Uterus (tissue), 2 donors: Measurements from ENCODE around the gene OR10V1.

Experiments
- CTCF ChIP-seq, 4 experiments: fragments of 200-600 bp in 2 of 4; fragments of 450-650 bp in 2 of 4; sonication (generic) in 2 of 4; IDR thresholded peaks; one replicate each; pipeline ENCODE4 v1.5.1; 2016 to 2019; ENCODE audit warnings: antibody characterized with exemption in 4 of 4, mild to moderate bottlenecking in 2 of 4, moderate library complexity in 1 of 4
- POLR2A ChIP-seq, 2 donors: fragments of 450-650 bp; IDR thresholded peaks; one replicate each; pipeline ENCODE4 v1.6.1; 2016; ENCODE audit warnings: antibody characterized with exemption in 2 of 2, mild to moderate bottlenecking in 1 of 2, moderate library complexity in 1 of 2

DNA sequence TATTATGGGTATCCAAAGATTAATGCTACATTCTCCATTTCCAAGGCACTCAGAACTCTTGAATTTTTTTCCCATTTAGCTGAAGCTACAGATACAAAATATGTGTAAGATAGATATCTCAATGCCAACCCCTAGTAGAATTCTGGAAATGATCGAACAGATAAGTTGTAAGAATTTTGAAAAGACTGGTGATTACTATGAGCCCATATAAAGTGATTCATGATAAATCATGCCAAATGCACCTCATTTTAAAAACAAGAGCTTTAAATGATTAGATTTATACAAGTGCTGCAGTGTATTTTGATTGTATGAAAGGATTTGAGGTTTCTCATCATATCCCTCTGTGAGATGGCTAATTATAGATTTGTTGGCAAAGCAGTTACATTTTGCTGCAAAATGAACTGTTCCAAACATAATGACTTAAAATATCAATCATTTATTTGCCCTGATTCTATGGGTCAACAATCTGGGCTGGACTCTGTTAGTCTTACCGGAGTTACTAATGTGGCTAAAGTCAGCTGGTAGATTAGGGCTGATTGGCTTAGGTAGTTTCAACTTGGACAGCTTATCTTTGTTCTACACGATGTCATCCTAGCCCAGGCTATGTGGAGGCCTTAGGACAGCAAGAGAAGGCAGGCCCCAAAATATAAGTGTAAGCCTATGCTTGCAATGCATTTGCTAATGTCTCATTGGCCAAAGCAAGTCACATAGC lies 3.4 kb downstream of the OR10V1 start:
- no peak for TF ChIP-seq CTCF (IDR thresholded peaks at IDR 0.05)
- TF ChIP-seq POLR2A (IDR thresholded peaks at IDR 0.05) = no peak
